ENCODE results near the gene GGPS1. TPM values are rescaled to one million over a fixed set of nuclear protein-coding genes. Genes with fewer than 3 reads are reported as not detected.
A peak's percentile ranks its signal among the peaks of the same experiment; 100 is the strongest.

Gene GGPS1
- total RNA-seq, 6 donors from 2014 or later = 5.0 to 32.6 (median 25.4) TPM

GRCh38 chr1:235331401-235331800, 3.0 kb downstream of the GGPS1 start:
- no peak overlapping the region for H3K4me3 ChIP-seq
- H3K27ac ChIP-seq = peak overlapping the region in 1 of 4 donors; percentile 89
- H3K4me1 ChIP-seq = peaks cover 30 to 37% (median 31%) of the 10 kb centered on the region in 4 donors
- no peak for TF ChIP-seq POLR2AphosphoS5 (IDR thresholded peaks at IDR 0.05)
- no peak for TF ChIP-seq POLR2A (IDR thresholded peaks at IDR 0.05)
- TF ChIP-seq, protein P1, sequence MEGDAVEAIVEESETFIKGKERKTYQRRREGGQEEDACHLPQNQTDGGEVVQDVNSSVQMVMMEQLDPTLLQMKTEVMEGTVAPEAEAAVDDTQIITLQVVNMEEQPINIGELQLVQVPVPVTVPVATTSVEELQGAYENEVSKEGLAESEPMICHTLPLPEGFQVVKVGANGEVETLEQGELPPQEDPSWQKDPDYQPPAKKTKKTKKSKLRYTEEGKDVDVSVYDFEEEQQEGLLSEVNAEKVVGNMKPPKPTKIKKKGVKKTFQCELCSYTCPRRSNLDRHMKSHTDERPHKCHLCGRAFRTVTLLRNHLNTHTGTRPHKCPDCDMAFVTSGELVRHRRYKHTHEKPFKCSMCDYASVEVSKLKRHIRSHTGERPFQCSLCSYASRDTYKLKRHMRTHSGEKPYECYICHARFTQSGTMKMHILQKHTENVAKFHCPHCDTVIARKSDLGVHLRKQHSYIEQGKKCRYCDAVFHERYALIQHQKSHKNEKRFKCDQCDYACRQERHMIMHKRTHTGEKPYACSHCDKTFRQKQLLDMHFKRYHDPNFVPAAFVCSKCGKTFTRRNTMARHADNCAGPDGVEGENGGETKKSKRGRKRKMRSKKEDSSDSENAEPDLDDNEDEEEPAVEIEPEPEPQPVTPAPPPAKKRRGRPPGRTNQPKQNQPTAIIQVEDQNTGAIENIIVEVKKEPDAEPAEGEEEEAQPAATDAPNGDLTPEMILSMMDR (IDR thresholded peaks at IDR 0.05) = no peak
- TF ChIP-seq EP300 (IDR thresholded peaks at IDR 0.05) = no peak
- no peaks in the 10 kb centered on the region for H3K9me3 ChIP-seq
- peaks cover 0 to 13% (median 2%) of the 10 kb centered on the region in 4 donors for H3K36me3 ChIP-seq
- WGBS, 2 donors = 34 to 41% methylated on average over 3 of the region's 3 CpGs
- no peak for ATAC-seq (ENCODE audit: low FRiP score in 2 of 2)
- H3K27me3 ChIP-seq = no peaks in the 10 kb centered on the region
- no peak for DNase-seq

DNA sequence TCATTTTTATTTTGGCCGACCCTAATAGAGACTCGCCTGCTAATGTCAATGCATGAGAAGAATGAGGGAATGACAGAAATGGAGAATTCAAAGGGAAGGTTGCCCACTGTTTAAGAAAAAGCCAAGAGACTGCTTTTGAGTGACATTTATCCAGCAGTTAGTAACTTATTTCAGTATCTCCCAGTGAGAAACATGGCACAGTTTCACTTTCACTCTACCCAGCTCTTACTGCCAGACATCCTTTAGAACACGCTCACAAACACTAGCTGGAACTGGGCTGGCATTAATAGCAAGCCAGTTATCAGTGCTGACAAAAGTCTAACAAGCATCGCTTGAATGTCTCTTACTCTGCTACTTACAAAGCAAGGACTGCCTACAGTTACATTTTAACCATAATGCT, 8.5 kb downstream of the GGPS1 start:
- Histone ChIP-seq H3K27me3 (no peaks in the 10 kb centered on the region), H3K4me1 (peaks cover 13 to 21% (median 16%) of the 10 kb centered on the region in 4 donors), H3K36me3 (peaks cover 0 to 48% (median 7%) of the 10 kb centered on the region in 4 donors), H3K9me3 (no peaks in the 10 kb centered on the region), H3K27ac (peak overlapping the region in 3 of 4 donors; percentile 26 to 55 (median 52)), H3K4me3 (no peak overlapping the region)
- WGBS, 2 donors = 52 to 64% methylated on average over 4 of the region's 4 CpGs
- ATAC-seq (ENCODE audit: low FRiP score in 2 of 2) (no peak), DNase-seq (no peak)
- TF ChIP-seq, protein P1 (IDR thresholded peaks at IDR 0.05) = no peak
- no peak for TF ChIP-seq POLR2A (IDR thresholded peaks at IDR 0.05)
- TF ChIP-seq EP300 (IDR thresholded peaks at IDR 0.05) = no peak
- TF ChIP-seq POLR2AphosphoS5 (IDR thresholded peaks at IDR 0.05) = no peak

DNA sequence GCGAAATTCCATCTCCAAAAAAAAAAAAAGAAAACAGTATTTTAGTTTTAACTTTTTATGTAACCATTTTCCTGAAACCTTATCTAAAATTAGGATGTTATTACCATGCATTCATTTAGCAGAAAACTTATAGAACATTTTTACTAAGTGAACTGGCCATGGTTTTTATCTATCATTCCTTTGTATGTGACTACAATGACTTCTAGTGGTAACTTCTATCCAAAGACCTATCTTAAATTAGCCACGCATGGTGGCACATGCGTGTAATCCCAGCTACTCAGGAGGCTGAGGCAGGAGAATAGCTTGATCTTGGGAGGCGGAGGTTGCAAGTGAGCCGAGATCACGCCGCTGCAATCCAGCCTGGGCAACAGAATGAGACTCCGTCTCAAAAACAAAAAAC, 11.4 kb downstream of the GGPS1 start:
- ATAC-seq (ENCODE audit: low FRiP score in 2 of 2) (no peak), DNase-seq (no peak)
- peaks cover 9 to 16% (median 9%) of the 10 kb centered on the region in 4 donors for H3K4me1 ChIP-seq
- H3K27me3 ChIP-seq = no peaks in the 10 kb centered on the region
- TF ChIP-seq EP300 (IDR thresholded peaks at IDR 0.05) (no peak), POLR2A (IDR thresholded peaks at IDR 0.05) (no peak), POLR2AphosphoS5 (IDR thresholded peaks at IDR 0.05) (no peak)
- TF ChIP-seq, protein P1 (IDR thresholded peaks at IDR 0.05) = no peak
- peaks cover 0 to 62% (median 17%) of the 10 kb centered on the region in 4 donors for H3K36me3 ChIP-seq
- WGBS, 2 donors = 83 to 86% methylated on average over 8 of the region's 8 CpGs
- no peaks in the 10 kb centered on the region for H3K9me3 ChIP-seq
- no peak overlapping the region for H3K4me3 ChIP-seq
- H3K27ac ChIP-seq = no peak overlapping the region

DNA sequence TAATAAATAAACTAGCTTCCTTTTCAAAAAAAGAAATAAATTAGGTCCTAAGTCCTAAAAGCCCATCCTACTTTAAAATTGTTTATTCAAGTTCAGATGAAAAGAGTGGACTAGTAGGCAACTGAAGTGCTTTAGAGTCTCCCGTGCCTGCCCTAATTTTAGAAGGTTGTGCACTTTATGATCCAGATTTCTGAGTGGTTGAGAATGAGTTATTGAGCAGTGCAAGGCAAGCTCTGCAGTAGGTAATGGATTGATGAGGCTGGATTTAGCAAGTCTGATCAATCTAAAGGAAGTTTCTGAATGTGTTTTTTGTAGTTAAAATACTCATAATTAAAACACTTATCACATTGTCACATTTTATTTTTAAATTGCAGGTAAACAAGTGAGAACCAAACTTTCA, 13.0 kb downstream of the GGPS1 start:
- Histone ChIP-seq H3K4me1 (peaks cover 8 to 15% (median 9%) of the 10 kb centered on the region in 4 donors), H3K9me3 (no peaks in the 10 kb centered on the region), H3K27me3 (no peaks in the 10 kb centered on the region), H3K36me3 (peaks cover 0 to 55% (median 23%) of the 10 kb centered on the region in 4 donors), H3K27ac (no peak overlapping the region), H3K4me3 (no peak overlapping the region)
- DNase-seq (no peak), ATAC-seq (ENCODE audit: low FRiP score in 2 of 2) (no peak)
- TF ChIP-seq, protein P1 (IDR thresholded peaks at IDR 0.05) = no peak
- no peak for TF ChIP-seq POLR2A (IDR thresholded peaks at IDR 0.05)
- TF ChIP-seq EP300 (IDR thresholded peaks at IDR 0.05) = no peak
- no peak for TF ChIP-seq POLR2AphosphoS5 (IDR thresholded peaks at IDR 0.05)
- 52 to 58% methylated on average over 1 of the region's 1 CpG for WGBS, 2 donors

DNA sequence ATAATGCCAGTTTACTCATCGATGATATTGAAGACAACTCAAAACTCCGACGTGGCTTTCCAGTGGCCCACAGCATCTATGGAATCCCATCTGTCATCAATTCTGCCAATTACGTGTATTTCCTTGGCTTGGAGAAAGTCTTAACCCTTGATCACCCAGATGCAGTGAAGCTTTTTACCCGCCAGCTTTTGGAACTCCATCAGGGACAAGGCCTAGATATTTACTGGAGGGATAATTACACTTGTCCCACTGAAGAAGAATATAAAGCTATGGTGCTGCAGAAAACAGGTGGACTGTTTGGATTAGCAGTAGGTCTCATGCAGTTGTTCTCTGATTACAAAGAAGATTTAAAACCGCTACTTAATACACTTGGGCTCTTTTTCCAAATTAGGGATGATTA, 13.7 kb downstream of the GGPS1 start:
- TF ChIP-seq, protein P1 (IDR thresholded peaks at IDR 0.05) = no peak
- TF ChIP-seq POLR2A (IDR thresholded peaks at IDR 0.05) (no peak), EP300 (IDR thresholded peaks at IDR 0.05) (no peak), POLR2AphosphoS5 (IDR thresholded peaks at IDR 0.05) (no peak)
- H3K4me3 ChIP-seq = no peak overlapping the region
- H3K9me3 ChIP-seq = no peaks in the 10 kb centered on the region
- peaks cover 1 to 8% (median 2%) of the 10 kb centered on the region in 4 donors for H3K4me1 ChIP-seq
- no peak overlapping the region for H3K27ac ChIP-seq
- H3K27me3 ChIP-seq = no peaks in the 10 kb centered on the region
- ATAC-seq (ENCODE audit: low FRiP score in 2 of 2) (no peak), DNase-seq (no peak)
- H3K36me3 ChIP-seq = peaks cover 0 to 49% (median 24%) of the 10 kb centered on the region in 4 donors
- 70 to 73% methylated on average over 6 of the region's 6 CpGs for WGBS, 2 donors
